GM19372 (cell line): Measurements from ENCODE around the gene LHCGR.
"Not testable (repeated sequence)": the region's sequence is repeated elsewhere in the genome, so short reads cannot be mapped to it uniquely, and the experiment has no call there.

Experiments used
- ATAC-seq: cut with Tn5 transposase; IDR thresholded peaks from one replicate; pipeline ENCODE4 v1.9.1; 2021; ENCODE audit warnings: mild to moderate bottlenecking, low read depth, moderate library complexity; ENCODE audit not compliant: unreplicated experiment

Gene LHCGR

GRCh38 chr2:48749291-48750127 lies 6.0 kb downstream of the LHCGR start:
- peak; percentile 40 for ATAC-seq

- no peak for ATAC-seq
Measured at GRCh38 chr2:48747319-48747718, 8.2 kb downstream of the LHCGR start.

- ATAC-seq: not testable (repeated sequence)
Measured at GRCh38 chr2:48739236-48739635, 16.3 kb downstream of the LHCGR start.

- ATAC-seq: no peak
Measured at GRCh38 chr2:48738806-48739205, 16.7 kb downstream of the LHCGR start.

GRCh38 chr2:48736251-48736650 lies 19.3 kb downstream of the LHCGR start:
- no peak for ATAC-seq

GRCh38 chr2:48734576-48735303 lies 20.8 kb downstream of the LHCGR start:
- ATAC-seq: no peak

- no peak for ATAC-seq
Measured at GRCh38 chr2:48733067-48733503, 22.4 kb downstream of the LHCGR start.

- no peak for ATAC-seq
Measured at GRCh38 chr2:48728840-48729239, 26.7 kb downstream of the LHCGR start.

GRCh38 chr2:48728295-48728694 lies 27.2 kb downstream of the LHCGR start:
- no peak for ATAC-seq

GRCh38 chr2:48727560-48727959 lies 28.0 kb downstream of the LHCGR start:
- no peak for ATAC-seq

GRCh38 chr2:48725696-48726494 lies 29.6 kb downstream of the LHCGR start:
- no peak for ATAC-seq

GRCh38 chr2:48724278-48724677 lies 31.2 kb downstream of the LHCGR start:
- no peak for ATAC-seq

GRCh38 chr2:48723129-48723528 lies 32.4 kb downstream of the LHCGR start:
- no peak for ATAC-seq

- no peak for ATAC-seq
Measured at GRCh38 chr2:48722391-48722790, 33.1 kb downstream of the LHCGR start.

- ATAC-seq: no peak
Measured at GRCh38 chr2:48721158-48721557, 34.4 kb downstream of the LHCGR start.

GRCh38 chr2:48719480-48720177 lies 35.9 kb downstream of the LHCGR start:
- no peak for ATAC-seq

GRCh38 chr2:48717846-48718245 lies 37.7 kb downstream of the LHCGR start:
- no peak for ATAC-seq

- no peak for ATAC-seq
Measured at GRCh38 chr2:48715956-48716355, 39.6 kb downstream of the LHCGR start.

GRCh38 chr2:48715042-48715899 lies 40.3 kb downstream of the LHCGR start:
- no peak for ATAC-seq
